ENCODE measurements around the gene RFC2. TPM values are rescaled to one million over a fixed set of nuclear protein-coding genes. Genes with fewer than 3 reads are reported as not detected.

The RFC2 gene
- total RNA-seq, 1 experiment from 2014 or later, result 75.6 TPM

- ChIA-PET RAD21 (ENCODE audit: low non-redundant PET in 1 of 2, low total read pairs in 2 of 2, uncharacterized antibody in 2 of 2, unreplicated experiment in 2 of 2) (no interaction called here), CTCF (interaction anchor here (1.4 kb wide), 1 partner anchor 17 kb away, joined by 3 read pairs; no protein-coding TSS in a partner anchor), POLR2A (no interaction called here)
- Histone ChIP-seq H3K4me3 (replicated peaks in 1 of 2; ENCODE audit: low read depth in 1 of 2, low read length in 2 of 2) (no peak overlapping the region), H3K9ac (ENCODE audit: low read length) (no peak overlapping the region), H2AFZ (ENCODE audit: low read depth, low read length, poor library complexity, severe bottlenecking) (no peak overlapping the region), H3K9me2 (ENCODE audit: insufficient read depth) (no peaks in the 10 kb centered on the region), H3K4me2 (ENCODE audit: low read length) (no peak overlapping the region), H3K79me2 (ENCODE audit: insufficient read depth, low read length) (no peaks in the 10 kb centered on the region), H4K20me1 (ENCODE audit: insufficient read depth) (no peaks in the 10 kb centered on the region), H3K36me3 (ENCODE audit: control insufficient read depth in 1 of 2, insufficient read depth in 2 of 2, low read length in 2 of 2) (no peaks in the 10 kb centered on the region; a peak in 1 of 4 replicates), H3K9me3 (ENCODE audit: control insufficient read depth in 1 of 2, insufficient read depth in 1 of 2, low read depth in 1 of 2, low read length in 2 of 2) (no peaks in the 10 kb centered on the region), H3K27me3 (ENCODE audit: insufficient read depth, low read length) (no peaks in the 10 kb centered on the region), H3K27ac (ENCODE audit: low read depth, low read length) (no peak overlapping the region), H3K4me1 (ENCODE audit: control insufficient read depth in 1 of 2, insufficient read depth in 2 of 2, low read length in 2 of 2) (peaks cover 3 to 18% of the 10 kb centered on the region in 2 experiments; a peak in 3 of 4 replicates)
- intact Hi-C loops (cut with micrococcal nuclease), result no loop called here
- DNase-seq (ENCODE audit: low read depth, low spot score) (no peak), ATAC-seq (no peak)
- BruUV-seq (replicated peaks), result no TSS peak
- TF ChIP-seq SP1 (IDR thresholded peaks at IDR 0.05; ENCODE audit: low read depth) (no peak), RAD21 (IDR thresholded peaks at IDR 0.05; ENCODE audit: low read depth) (no peak), MAX (IDR thresholded peaks at IDR 0.05) (no peak), ZFX (IDR thresholded peaks at IDR 0.05) (no peak), JUND (IDR thresholded peaks at IDR 0.05) (no peak), ATF3 (IDR thresholded peaks at IDR 0.05) (no peak), EGR1 (IDR thresholded peaks at IDR 0.05; ENCODE audit: low read depth) (no peak)
Observed at GRCh38 chr7:74222851-74223710, 31.1 kb downstream of the RFC2 start.

GRCh38 chr7:74221713-74222112 lies 32.5 kb downstream of the RFC2 start:
- TF ChIP-seq TCF7L2 (IDR thresholded peaks at IDR 0.05; ENCODE audit: borderline replicate concordance, extremely low read depth, insufficient read depth, insufficient read length) (no peak), SP1 (IDR thresholded peaks at IDR 0.05; ENCODE audit: low read depth) (no peak), POLR2A (IDR thresholded peaks at IDR 0.05; ENCODE audit: borderline replicate concordance, extremely low read depth, insufficient read depth, insufficient read length) (no peak), EZH2phosphoT487 (IDR thresholded peaks at IDR 0.05; ENCODE audit: borderline replicate concordance) (no peak)
- ChIA-PET CTCF (no interaction called here), POLR2A (no interaction called here), RAD21 (ENCODE audit: low non-redundant PET in 1 of 2, low total read pairs in 2 of 2, uncharacterized antibody in 2 of 2, unreplicated experiment in 2 of 2) (interaction anchor here in 1 of 2 experiments (0.7 kb wide), 1 partner anchor 12 kb away, joined by 3 read pairs; no protein-coding TSS in a partner anchor)
- H2AFZ ChIP-seq (ENCODE audit: low read depth, low read length, poor library complexity, severe bottlenecking), result no peak overlapping the region
- peaks cover 3 to 18% of the 10 kb centered on the region in 2 experiments; a peak in 3 of 4 replicates for H3K4me1 ChIP-seq (ENCODE audit: control insufficient read depth in 1 of 2, insufficient read depth in 2 of 2, low read length in 2 of 2)
- H3K9me3 ChIP-seq (ENCODE audit: control insufficient read depth in 1 of 2, insufficient read depth in 1 of 2, low read depth in 1 of 2, low read length in 2 of 2), result no peaks in the 10 kb centered on the region
- no peak overlapping the region for H3K4me2 ChIP-seq (ENCODE audit: low read length)
- H3K27me3 ChIP-seq (ENCODE audit: insufficient read depth, low read length), result no peaks in the 10 kb centered on the region
- no peak overlapping the region for H3K4me3 ChIP-seq (replicated peaks in 1 of 2; ENCODE audit: low read depth in 1 of 2, low read length in 2 of 2)
- H3K79me2 ChIP-seq (ENCODE audit: insufficient read depth, low read length), result no peaks in the 10 kb centered on the region
- intact Hi-C loops (cut with micrococcal nuclease), result no loop called here
- no peaks in the 10 kb centered on the region for H4K20me1 ChIP-seq (ENCODE audit: insufficient read depth)
- no peaks in the 10 kb centered on the region for H3K36me3 ChIP-seq (ENCODE audit: control insufficient read depth in 1 of 2, insufficient read depth in 2 of 2, low read length in 2 of 2)
- no TSS peak for BruUV-seq (replicated peaks)
- H3K27ac ChIP-seq (ENCODE audit: low read depth, low read length), result no peak overlapping the region; the same call in 1 of the 2 replicates
- DNase-seq (ENCODE audit: low read depth, low spot score) (no peak), ATAC-seq (no peak)
- H3K9ac ChIP-seq (ENCODE audit: low read length), result no peak overlapping the region
- H3K9me2 ChIP-seq (ENCODE audit: insufficient read depth), result no peaks in the 10 kb centered on the region
